ENCODE data around the gene SH3D19.
"Not testable (repeated sequence)": the region's sequence is repeated elsewhere in the genome, so short reads cannot be mapped to it uniquely, and the experiment has no call there.

Gene SH3D19

DNA sequence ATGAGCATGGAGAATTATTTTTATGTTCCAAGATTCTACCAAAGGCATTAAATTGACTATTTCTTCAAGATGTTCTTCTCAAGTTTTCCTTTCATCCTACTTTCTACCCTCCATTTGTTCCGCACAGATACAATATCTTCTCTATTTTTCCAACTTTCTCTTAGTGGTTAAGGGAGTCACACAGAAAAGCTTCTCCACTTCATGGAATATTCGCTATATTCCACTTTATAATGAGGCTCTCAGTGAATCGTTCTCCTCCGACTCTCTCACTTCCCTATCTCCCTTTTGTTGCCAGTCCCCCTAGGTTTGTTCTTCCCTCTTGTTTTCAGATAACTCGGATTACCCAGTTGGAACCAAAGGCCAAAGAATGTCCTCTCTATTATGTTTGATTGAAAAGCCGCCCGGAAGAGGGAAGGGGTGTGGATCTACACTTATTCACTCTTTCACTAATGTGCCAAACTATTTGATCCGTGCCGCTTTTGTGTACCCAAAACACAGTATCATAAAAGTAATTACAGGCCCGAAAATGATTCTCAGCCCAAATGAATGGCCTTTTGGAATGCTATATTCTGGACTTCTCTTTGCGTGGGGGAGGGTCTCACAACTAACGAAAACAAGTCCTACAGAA is 1.2 kb downstream of the SH3D19 start:
- TF ChIP-seq EZH2phosphoT487 (IDR thresholded peaks at IDR 0.05; ENCODE audit: low read depth): no peak
- TF ChIP-seq, protein P1, sequence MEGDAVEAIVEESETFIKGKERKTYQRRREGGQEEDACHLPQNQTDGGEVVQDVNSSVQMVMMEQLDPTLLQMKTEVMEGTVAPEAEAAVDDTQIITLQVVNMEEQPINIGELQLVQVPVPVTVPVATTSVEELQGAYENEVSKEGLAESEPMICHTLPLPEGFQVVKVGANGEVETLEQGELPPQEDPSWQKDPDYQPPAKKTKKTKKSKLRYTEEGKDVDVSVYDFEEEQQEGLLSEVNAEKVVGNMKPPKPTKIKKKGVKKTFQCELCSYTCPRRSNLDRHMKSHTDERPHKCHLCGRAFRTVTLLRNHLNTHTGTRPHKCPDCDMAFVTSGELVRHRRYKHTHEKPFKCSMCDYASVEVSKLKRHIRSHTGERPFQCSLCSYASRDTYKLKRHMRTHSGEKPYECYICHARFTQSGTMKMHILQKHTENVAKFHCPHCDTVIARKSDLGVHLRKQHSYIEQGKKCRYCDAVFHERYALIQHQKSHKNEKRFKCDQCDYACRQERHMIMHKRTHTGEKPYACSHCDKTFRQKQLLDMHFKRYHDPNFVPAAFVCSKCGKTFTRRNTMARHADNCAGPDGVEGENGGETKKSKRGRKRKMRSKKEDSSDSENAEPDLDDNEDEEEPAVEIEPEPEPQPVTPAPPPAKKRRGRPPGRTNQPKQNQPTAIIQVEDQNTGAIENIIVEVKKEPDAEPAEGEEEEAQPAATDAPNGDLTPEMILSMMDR (IDR thresholded peaks at IDR 0.05; ENCODE audit: low read depth, low read length): no peak
- Histone ChIP-seq H3K4me1 (ENCODE audit: low read length) (no peaks in the 10 kb centered on the region), H3K27me3 (ENCODE audit: low read depth, low read length) (no peaks in the 10 kb centered on the region), H2AFZ (ENCODE audit: low read depth, low read length) (no peak overlapping the region), H3K27ac (ENCODE audit: low read length) (no peak overlapping the region), H3K36me3 (replicated peaks; ENCODE audit: low read depth, low read length) (no peaks in the 10 kb centered on the region), H4K20me1 (ENCODE audit: insufficient read depth, low read length) (no peaks in the 10 kb centered on the region), H3K4me3 (ENCODE audit: low read length) (no peak overlapping the region), H3K79me2 (ENCODE audit: low read length) (no peaks in the 10 kb centered on the region), H3K9me3 (ENCODE audit: insufficient read depth, low read length) (no peaks in the 10 kb centered on the region), H3K9ac (ENCODE audit: low read length) (no peak overlapping the region), H3K4me2 (ENCODE audit: low read length) (no peak overlapping the region)

DNA sequence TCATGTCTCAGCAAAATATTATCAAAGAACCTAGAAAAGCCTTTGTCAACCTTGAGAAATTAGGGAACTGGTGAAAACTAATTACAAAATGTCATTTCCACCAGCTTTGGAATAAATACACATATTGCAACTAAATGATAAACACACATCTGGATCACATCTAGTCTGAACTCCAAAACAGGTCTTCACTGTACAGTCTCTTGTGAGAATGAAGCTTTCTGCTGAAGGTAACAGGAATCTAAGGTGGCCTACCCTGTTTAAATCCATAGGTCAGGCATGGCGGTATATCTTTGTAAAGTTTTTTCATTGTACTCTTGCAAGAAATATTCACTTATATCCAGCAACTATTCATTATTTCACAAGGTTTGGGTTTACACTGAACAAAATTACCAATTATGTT is 1.7 kb downstream of the SH3D19 start:
- no peaks in the 10 kb centered on the region for H3K27me3 ChIP-seq (ENCODE audit: low read depth, low read length)
- no peaks in the 10 kb centered on the region for H3K79me2 ChIP-seq (ENCODE audit: low read length)
- no peak overlapping the region for H3K4me3 ChIP-seq (ENCODE audit: low read length)
- H3K36me3 ChIP-seq (replicated peaks; ENCODE audit: low read depth, low read length): no peaks in the 10 kb centered on the region
- no peak overlapping the region for H3K4me2 ChIP-seq (ENCODE audit: low read length)
- H3K9me3 ChIP-seq (ENCODE audit: insufficient read depth, low read length): no peaks in the 10 kb centered on the region
- H3K9ac ChIP-seq (ENCODE audit: low read length): no peak overlapping the region
- H3K27ac ChIP-seq (ENCODE audit: low read length): no peak overlapping the region
- no peaks in the 10 kb centered on the region for H3K4me1 ChIP-seq (ENCODE audit: low read length)
- H4K20me1 ChIP-seq (ENCODE audit: insufficient read depth, low read length): no peaks in the 10 kb centered on the region
- H2AFZ ChIP-seq (ENCODE audit: low read depth, low read length): no peak overlapping the region
- TF ChIP-seq EZH2phosphoT487 (IDR thresholded peaks at IDR 0.05; ENCODE audit: low read depth): no peak
- TF ChIP-seq, protein P1 (IDR thresholded peaks at IDR 0.05; ENCODE audit: low read depth, low read length): no peak

DNA sequence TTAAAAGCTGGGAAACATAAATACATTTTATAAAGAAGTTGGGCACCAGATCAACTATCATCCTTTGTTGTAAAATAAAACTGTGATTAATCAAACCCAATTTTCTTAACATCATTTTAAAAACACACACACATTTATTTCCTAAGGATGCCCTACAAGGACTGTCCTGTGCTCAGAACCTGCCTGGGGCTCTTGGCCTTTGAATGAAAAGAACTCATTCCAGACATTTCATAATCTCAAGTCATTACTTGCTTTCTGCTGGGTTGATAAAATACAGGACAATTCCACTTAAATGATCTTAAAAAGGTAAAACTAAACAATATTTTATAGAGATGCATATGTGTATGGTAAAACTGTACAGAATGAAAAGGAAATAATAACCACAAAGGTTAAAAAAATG is 2.8 kb downstream of the SH3D19 start:
- no peak overlapping the region for H2AFZ ChIP-seq (ENCODE audit: low read depth, low read length)
- TF ChIP-seq, protein P1 (IDR thresholded peaks at IDR 0.05; ENCODE audit: low read depth, low read length): no peak
- TF ChIP-seq EZH2phosphoT487 (IDR thresholded peaks at IDR 0.05; ENCODE audit: low read depth): no peak
- no peak overlapping the region for H3K4me2 ChIP-seq (ENCODE audit: low read length)
- no peak overlapping the region for H3K27ac ChIP-seq (ENCODE audit: low read length)
- H3K27me3 ChIP-seq (ENCODE audit: low read depth, low read length): no peaks in the 10 kb centered on the region
- H3K36me3 ChIP-seq (replicated peaks; ENCODE audit: low read depth, low read length): no peaks in the 10 kb centered on the region
- no peaks in the 10 kb centered on the region for H3K9me3 ChIP-seq (ENCODE audit: insufficient read depth, low read length)
- H3K79me2 ChIP-seq (ENCODE audit: low read length): no peaks in the 10 kb centered on the region
- no peak overlapping the region for H3K9ac ChIP-seq (ENCODE audit: low read length)
- no peaks in the 10 kb centered on the region for H3K4me1 ChIP-seq (ENCODE audit: low read length)
- no peaks in the 10 kb centered on the region for H4K20me1 ChIP-seq (ENCODE audit: insufficient read depth, low read length)
- no peak overlapping the region for H3K4me3 ChIP-seq (ENCODE audit: low read length)

DNA sequence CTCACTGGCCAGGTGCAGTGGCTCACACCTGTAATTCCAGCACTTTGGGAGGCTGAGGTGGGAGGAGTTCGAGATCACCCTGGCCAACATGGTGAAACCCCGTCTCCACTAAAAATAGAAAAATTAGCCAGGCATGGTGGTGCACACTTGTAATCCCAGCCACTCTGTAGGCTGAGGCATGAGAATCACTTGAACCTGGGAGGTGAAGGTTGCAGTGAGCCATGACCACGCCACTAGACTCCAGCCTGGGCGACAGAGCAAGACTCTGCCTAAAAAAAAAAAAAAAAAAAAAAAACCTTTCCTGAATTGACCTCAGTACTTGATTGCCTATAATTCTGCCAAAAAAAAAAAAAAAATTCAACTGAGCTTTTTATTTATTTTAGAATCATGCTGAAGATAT is 3.2 kb downstream of the SH3D19 start:
- not testable (repeated sequence) for H3K4me1 ChIP-seq (ENCODE audit: low read length); H3K9me3 ChIP-seq (ENCODE audit: insufficient read depth, low read length); H2AFZ ChIP-seq (ENCODE audit: low read depth, low read length); H3K9ac ChIP-seq (ENCODE audit: low read length); H3K79me2 ChIP-seq (ENCODE audit: low read length); H3K4me3 ChIP-seq (ENCODE audit: low read length); H3K27me3 ChIP-seq (ENCODE audit: low read depth, low read length); H3K4me2 ChIP-seq (ENCODE audit: low read length); H3K27ac ChIP-seq (ENCODE audit: low read length); H3K36me3 ChIP-seq (replicated peaks; ENCODE audit: low read depth, low read length); H4K20me1 ChIP-seq (ENCODE audit: insufficient read depth, low read length)

All from OCI-LY3 (cell line).